Measurements from ENCODE around the gene NTRK1. TPM values are rescaled to one million over a fixed set of nuclear protein-coding genes. Genes with fewer than 3 reads are reported as not detected.

Gene NTRK1
- total RNA-seq, 3 donors from 2014 or later: 0.16 to 4.9 (median 0.73) TPM

DNA sequence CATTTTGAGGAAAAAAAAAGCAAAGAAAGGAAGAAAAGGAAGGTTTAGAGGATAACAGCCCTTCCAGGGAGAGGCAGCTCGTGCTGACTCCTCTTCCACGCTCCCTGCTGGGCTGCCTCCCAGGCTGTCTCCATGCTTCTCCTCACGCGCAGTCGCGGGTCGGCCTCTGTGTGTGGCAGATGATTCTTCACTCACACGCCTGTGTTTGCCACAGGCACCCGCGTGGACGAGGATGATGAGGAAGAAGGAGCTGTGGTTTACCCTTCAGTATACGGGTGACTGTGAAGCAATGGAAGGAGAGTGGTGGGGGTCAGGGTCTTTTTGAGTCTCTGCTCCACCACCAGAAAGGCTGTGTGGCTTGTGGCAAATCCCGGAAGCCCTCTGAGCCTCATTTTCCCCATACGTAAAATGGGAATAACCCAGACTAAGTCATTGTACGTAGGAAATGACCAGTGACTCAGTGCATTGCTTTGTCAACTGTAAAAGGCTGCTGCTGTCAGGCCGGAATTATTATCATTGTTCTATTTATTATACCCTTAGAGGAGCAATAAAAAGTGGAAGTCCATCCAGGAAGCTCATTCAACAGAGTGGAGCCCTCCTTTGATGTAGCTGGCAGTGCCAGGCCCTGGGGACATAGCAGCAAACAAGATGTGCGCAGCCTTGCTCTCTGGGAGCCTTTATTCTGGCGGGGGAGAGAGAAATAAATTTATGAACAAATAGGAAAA, 32.1 kb upstream of the NTRK1 start:
- H3K27me3 ChIP-seq: no peaks in the 10 kb centered on the region
- H3K4me3 ChIP-seq: no peak overlapping the region
- TF ChIP-seq POLR2AphosphoS5 (IDR thresholded peaks at IDR 0.05): no peak
- TF ChIP-seq POLR2A (IDR thresholded peaks at IDR 0.05): no peak
- TF ChIP-seq, protein P1, sequence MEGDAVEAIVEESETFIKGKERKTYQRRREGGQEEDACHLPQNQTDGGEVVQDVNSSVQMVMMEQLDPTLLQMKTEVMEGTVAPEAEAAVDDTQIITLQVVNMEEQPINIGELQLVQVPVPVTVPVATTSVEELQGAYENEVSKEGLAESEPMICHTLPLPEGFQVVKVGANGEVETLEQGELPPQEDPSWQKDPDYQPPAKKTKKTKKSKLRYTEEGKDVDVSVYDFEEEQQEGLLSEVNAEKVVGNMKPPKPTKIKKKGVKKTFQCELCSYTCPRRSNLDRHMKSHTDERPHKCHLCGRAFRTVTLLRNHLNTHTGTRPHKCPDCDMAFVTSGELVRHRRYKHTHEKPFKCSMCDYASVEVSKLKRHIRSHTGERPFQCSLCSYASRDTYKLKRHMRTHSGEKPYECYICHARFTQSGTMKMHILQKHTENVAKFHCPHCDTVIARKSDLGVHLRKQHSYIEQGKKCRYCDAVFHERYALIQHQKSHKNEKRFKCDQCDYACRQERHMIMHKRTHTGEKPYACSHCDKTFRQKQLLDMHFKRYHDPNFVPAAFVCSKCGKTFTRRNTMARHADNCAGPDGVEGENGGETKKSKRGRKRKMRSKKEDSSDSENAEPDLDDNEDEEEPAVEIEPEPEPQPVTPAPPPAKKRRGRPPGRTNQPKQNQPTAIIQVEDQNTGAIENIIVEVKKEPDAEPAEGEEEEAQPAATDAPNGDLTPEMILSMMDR (IDR thresholded peaks at IDR 0.05): no peak
- no peak overlapping the region for H3K27ac ChIP-seq
- H3K36me3 ChIP-seq: no peaks in the 10 kb centered on the region
- H3K4me1 ChIP-seq: no peaks in the 10 kb centered on the region
- no peaks in the 10 kb centered on the region for H3K9me3 ChIP-seq
- DNase-seq (ENCODE audit: low spot score in 2 of 2): no peak
- intact Hi-C loops (cut with DNase I; ENCODE audit: low total_unique reads): no loop called here

DNA sequence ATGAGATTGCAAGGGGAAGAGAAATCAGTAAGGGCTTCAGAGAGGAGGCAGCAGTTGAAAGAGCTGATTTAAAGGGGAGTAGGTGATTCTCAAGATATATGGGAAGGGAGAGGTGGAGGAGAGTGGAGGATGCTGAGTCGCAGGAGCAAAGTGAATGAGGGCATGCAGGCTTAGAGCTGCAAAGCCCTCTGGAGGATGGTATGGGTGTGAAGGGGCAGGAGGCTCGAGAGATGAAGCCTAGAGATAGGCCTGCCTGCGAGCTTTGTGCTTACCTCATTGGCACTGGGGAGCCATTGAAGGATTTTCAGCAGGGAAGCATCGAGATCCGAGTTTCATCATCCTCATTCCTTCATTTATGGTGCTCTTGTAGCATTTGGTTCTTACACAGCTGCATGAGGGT, 28.2 kb upstream of the NTRK1 start:
- H3K27ac ChIP-seq: no peak overlapping the region
- H3K36me3 ChIP-seq: no peaks in the 10 kb centered on the region
- no peak for TF ChIP-seq POLR2A (IDR thresholded peaks at IDR 0.05)
- TF ChIP-seq POLR2AphosphoS5 (IDR thresholded peaks at IDR 0.05): no peak
- TF ChIP-seq, protein P1 (IDR thresholded peaks at IDR 0.05): no peak
- no peaks in the 10 kb centered on the region for H3K27me3 ChIP-seq
- H3K4me1 ChIP-seq: no peaks in the 10 kb centered on the region
- intact Hi-C loops (cut with DNase I; ENCODE audit: low total_unique reads): no loop called here
- no peaks in the 10 kb centered on the region for H3K9me3 ChIP-seq
- no peak for DNase-seq (ENCODE audit: low spot score in 2 of 2)
- H3K4me3 ChIP-seq: no peak overlapping the region

- no peaks in the 10 kb centered on the region for H3K36me3 ChIP-seq
- TF ChIP-seq POLR2AphosphoS5 (IDR thresholded peaks at IDR 0.05) (no peak), POLR2A (IDR thresholded peaks at IDR 0.05) (no peak)
- TF ChIP-seq, protein P1 (IDR thresholded peaks at IDR 0.05): no peak
- no peak overlapping the region for H3K27ac ChIP-seq
- no peaks in the 10 kb centered on the region for H3K4me1 ChIP-seq
- no peaks in the 10 kb centered on the region for H3K27me3 ChIP-seq
- no peak for DNase-seq (ENCODE audit: low spot score in 2 of 2)
- no peak overlapping the region for H3K4me3 ChIP-seq
- H3K9me3 ChIP-seq: no peaks in the 10 kb centered on the region
- intact Hi-C loops (cut with DNase I; ENCODE audit: low total_unique reads): no loop called here
Measured at GRCh38 chr1:156833603-156834002, 27.1 kb upstream of the NTRK1 start.

GRCh38 chr1:156834322-156834721, 26.3 kb upstream of the NTRK1 start:
- no peak overlapping the region for H3K4me3 ChIP-seq
- intact Hi-C loops (cut with DNase I; ENCODE audit: low total_unique reads): no loop called here
- no peaks in the 10 kb centered on the region for H3K9me3 ChIP-seq
- no peaks in the 10 kb centered on the region for H3K4me1 ChIP-seq
- no peak for DNase-seq (ENCODE audit: low spot score in 2 of 2)
- H3K27ac ChIP-seq: no peak overlapping the region
- no peaks in the 10 kb centered on the region for H3K36me3 ChIP-seq
- TF ChIP-seq, protein P1 (IDR thresholded peaks at IDR 0.05): no peak
- no peak for TF ChIP-seq POLR2AphosphoS5 (IDR thresholded peaks at IDR 0.05)
- no peak for TF ChIP-seq POLR2A (IDR thresholded peaks at IDR 0.05)
- no peaks in the 10 kb centered on the region for H3K27me3 ChIP-seq

- Histone ChIP-seq H3K27ac (no peak overlapping the region), H3K9me3 (no peaks in the 10 kb centered on the region), H3K4me1 (no peaks in the 10 kb centered on the region), H3K4me3 (no peak overlapping the region), H3K36me3 (no peaks in the 10 kb centered on the region), H3K27me3 (peaks cover 0 to 4% of the 10 kb centered on the region in 2 donors)
- TF ChIP-seq POLR2AphosphoS5 (IDR thresholded peaks at IDR 0.05): no peak
- TF ChIP-seq POLR2A (IDR thresholded peaks at IDR 0.05): no peak
- TF ChIP-seq, protein P1 (IDR thresholded peaks at IDR 0.05): no peak
- intact Hi-C loops (cut with DNase I; ENCODE audit: low total_unique reads): no loop called here
- no peak for DNase-seq (ENCODE audit: low spot score in 2 of 2)
Measured at GRCh38 chr1:156836041-156836654, 24.5 kb upstream of the NTRK1 start.

Measured in breast epithelium (tissue), 4 donors.